Measurements from ENCODE around the gene ARVCF. TPM values are rescaled to one million over a fixed set of nuclear protein-coding genes. Genes with fewer than 3 reads are reported as not detected.

The ARVCF gene
- total RNA-seq, 1 donor from 2014 or later = 18.7 TPM

DNA sequence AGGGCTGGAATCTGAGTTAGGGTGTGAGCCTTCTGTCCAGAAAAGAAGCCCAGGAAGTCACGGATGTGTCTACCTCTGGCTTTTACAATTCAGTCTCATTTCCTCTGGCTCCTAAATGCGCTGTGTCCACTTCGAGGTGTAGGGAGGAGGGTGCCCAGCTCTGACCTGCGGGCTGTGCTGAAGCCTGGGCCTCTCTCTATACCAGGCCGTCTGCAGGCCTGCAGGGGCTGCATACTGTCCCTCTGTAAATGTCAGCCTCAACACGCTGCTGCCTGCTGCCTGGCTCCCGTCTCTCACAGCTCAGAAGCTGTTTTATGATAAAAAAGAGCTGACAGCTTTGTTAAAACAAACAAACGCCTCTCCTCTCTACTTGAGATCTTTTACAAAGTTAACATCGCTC is 14.5 kb downstream of the ARVCF start:
- DNase-seq (ENCODE audit: low spot score) (no peak), ATAC-seq (no peak)

DNA sequence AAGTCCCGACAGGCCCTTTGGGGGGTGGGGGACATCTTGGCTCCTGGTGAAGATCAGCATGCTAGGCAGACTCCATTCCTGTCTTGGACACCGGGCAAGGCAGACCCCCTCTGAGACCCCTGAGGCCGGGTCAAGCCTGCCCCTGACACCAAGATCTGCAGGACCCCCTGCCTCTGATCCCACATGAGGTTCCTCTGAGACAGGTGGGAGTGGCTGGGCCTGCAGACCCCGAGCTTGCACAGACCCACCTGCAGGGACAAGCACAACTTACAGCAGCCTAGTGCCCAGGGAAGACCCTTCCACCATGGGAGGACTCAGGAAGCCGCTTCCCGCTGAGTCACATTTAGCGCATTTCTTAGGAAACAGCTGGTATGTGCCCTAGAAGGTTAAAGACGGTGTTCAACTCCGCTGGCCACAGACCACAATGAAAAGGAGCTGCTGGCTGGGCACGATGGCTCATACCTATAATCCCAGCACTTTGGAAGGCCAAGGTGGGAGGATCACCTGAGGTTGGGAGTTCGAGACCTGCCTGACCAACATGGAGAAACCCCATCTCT is 15.5 kb downstream of the ARVCF start:
- ATAC-seq = no peak

DNA sequence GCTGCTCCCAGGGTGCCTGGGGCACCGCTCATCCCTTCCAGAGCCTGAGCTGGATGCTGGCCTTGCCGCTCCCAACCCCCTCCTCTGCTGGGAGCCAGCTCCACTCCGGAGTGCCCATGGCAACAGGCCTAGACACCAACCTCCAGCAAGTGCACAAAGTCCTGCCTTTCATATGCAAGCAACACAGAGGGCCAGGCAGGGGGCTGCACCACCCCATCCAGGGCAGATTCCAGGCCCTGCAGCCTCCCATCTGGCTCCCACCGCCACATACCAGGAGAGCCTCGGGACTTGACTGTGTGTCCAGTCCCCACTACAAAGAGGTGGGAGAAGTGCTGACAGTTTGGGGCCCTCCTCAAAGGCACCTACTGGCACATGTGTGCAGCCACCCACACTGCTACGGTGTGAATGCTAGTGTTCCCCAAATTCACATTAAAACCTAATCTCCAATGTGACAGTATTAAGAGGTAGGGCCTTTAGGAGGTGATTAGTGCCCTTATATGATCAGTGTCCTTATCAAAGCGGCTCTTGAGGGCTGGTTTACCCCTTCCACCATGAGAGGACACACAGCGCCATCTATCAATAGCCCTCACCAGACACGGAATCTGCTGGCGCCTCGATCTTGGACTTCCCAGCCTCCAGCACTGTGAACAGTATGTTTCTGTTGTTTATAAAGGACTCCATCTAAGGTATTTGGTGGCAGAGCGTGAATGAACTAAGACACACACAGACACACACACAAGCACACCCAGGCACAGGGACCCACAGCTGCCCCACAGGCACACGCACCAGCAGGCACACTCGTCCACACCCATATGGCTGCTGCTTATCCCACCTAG is 16.2 kb downstream of the ARVCF start:
- ATAC-seq (peak; percentile 91), DNase-seq (ENCODE audit: low spot score) (peak; percentile 81)

More for the DNA sequence above, 15.5 kb downstream of the ARVCF start:
- DNase-seq (ENCODE audit: low spot score) = no peak

DNA sequence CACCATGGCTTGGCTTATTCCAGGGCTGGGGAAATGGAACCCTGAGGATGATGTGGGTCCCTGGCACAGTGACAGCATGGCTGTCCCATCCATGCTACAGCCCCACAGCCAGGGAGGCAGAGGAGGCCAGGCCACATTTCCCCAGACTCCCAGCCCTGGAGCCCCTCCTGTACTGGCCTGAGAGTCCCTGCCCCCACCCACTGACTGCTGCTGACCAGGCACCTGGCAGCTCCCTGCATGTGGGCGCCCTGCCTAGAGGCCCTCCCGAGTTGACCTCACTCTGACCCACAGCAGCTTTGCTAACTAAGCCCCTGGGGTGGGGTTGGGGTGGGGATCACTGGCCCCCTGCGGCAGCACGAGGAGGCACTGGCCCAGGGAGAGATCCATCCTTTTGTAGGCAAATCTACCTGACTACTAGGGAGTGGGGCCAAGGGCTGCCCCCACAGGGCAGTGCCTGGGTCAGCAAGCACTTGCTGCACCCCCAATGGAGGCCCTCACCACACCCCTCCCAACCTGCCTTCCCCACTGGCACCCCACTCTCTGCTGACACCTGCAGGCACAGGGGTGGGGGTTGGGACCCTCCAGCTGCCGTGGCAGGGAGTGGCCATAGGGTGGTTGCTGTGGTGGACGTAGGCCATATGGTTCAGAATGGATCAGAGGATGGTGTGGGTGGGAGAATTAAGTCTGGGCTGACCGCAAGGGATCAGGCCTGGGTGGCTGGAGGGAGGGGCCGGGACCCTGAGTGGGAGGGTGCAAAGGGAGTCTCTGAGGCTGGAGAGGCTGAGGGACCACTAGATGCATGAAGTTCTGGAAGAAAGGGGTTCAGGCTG is 17.4 kb downstream of the ARVCF start:
- DNase-seq (ENCODE audit: low spot score) (no peak), ATAC-seq (peak; percentile 70)

DNA sequence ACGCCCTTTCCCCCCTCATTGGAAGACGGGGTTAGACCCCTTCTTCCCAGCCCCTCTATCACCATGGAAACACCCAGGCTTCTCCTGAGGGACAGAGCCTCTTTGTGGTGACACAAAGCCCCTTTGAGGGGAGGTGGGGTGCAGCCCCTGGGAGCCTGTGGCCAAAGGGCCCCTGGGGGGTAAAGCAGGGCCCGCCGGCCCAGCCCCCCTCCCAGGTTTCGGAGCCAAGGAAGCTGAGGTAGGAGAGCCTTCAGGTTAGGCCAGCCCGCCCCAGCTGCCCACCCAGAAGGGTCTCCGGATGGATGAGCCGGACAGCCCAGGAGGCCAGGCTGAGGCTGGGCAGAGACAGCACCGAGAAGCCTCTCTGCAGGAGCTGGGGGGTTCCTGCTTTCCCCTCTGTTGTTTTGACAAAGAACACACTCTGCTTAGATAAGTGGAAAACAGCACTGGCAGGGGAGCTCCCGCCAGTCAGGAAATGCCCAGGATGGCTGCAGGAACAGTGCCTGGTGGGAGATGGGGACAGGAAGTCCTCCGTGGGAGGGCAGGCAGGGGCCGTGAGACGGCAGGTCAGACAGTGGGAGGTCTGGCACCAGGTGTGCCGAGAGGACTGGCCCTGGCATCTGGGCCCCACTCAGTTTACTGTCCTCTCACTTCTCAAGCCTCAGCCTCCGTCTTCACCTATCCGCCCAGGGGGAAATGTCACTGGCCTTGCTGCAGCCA is 18.2 kb downstream of the ARVCF start:
- no peak for ATAC-seq
- no peak for DNase-seq (ENCODE audit: low spot score)

DNA sequence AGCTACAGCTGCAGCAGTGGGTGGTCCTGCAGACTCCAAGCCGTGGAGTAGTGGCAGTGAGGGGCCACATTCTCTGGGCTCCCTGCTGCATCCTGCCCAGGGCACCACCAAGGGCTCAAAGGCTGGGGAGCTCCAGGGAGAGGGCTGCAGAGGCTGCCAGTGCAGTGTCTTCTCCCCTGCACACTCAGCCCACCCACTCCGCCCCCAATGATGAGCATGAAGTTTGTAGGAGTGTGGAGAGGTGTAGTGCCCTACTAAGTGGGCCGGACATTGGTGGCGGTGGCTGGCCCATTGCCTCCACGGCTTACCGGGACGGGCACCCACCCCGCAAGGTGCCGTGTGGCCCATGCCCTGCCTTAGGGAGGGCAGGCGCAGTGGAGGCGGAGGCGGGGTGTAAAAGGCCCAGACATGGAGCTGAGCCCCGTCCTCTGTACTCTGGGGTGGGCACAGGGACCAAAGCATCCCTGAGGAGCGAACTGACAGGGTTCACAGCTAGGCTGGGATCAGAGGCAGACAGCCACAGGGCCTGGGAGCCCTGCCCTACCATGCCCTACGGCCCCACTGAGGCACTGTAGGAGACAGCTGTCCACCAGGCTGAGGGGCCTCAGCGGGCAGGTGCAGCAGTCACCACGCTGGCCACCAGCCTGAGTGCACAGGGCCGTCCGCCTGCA is 18.9 kb downstream of the ARVCF start:
- no peak for DNase-seq (ENCODE audit: low spot score)
- ATAC-seq = no peak

DNA sequence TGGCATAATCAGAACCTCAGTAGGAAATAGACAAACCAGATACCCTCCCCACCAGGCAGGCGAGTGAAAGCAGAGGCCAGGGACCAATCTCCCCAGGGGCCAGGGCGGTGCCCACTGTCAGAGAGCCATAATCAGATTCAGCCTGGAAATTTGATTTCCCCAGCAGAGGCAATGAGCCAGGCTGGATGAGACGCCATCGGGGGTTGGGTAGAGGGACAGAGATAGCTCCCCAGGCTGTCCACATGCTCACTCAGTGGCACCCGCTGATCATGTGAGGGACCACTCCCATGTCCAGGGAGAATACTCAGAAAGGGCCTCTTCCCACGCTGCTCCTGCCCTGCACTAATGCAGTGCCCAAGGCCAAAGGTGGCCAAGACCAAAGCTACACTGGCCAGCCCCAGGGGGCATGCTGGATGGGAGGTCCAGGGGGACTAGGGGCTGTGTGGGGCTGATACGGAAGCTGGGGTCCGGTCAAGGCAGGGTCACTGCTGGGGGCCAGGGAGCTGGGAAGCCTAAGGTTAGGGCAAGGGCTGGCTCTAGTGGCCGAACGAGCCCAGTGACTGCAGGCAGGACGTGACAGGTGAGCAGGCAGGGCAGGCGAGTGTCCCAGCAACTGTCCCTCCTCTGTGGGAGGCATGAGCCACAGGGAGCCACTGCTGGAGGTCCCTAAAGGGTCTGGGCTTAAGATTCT is 19.8 kb downstream of the ARVCF start:
- DNase-seq (ENCODE audit: low spot score) (no peak), ATAC-seq (no peak)

DNA sequence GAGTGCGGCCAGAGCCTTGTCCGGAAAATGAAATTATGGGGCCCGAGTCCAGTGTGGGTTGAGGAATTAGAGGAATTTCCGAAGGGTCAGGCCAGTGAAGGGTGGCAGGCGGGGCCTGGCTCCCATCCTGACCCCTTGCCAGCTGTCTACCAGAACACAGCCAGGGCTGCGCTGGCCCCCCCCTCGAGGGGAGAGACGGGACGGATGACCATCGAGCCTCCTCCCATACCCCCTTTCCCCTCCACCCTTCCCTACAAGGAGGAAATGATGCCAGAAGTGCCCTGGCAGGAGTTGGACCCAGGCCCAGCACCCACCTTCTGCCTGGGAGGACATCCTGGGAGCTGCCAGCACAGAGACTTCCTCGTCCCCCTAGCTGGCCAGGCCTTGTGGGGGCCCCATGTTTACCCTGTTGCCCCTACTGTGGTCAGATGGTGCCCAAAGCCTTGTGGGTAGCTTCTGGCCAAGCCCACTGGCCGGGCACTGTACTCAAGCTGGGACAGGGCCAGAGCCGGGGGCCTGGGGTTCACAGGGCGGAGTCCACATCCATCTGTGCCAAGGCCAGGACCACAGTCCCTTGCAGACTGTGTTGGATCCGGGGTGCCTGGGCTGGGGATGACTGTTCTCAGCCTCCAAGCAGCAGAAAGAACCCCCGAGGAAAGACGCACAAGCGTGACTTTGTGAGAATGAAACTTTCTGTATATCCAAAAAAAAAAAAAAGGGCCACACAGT is 20.8 kb downstream of the ARVCF start:
- ATAC-seq (no peak), DNase-seq (ENCODE audit: low spot score) (no peak)

DNA sequence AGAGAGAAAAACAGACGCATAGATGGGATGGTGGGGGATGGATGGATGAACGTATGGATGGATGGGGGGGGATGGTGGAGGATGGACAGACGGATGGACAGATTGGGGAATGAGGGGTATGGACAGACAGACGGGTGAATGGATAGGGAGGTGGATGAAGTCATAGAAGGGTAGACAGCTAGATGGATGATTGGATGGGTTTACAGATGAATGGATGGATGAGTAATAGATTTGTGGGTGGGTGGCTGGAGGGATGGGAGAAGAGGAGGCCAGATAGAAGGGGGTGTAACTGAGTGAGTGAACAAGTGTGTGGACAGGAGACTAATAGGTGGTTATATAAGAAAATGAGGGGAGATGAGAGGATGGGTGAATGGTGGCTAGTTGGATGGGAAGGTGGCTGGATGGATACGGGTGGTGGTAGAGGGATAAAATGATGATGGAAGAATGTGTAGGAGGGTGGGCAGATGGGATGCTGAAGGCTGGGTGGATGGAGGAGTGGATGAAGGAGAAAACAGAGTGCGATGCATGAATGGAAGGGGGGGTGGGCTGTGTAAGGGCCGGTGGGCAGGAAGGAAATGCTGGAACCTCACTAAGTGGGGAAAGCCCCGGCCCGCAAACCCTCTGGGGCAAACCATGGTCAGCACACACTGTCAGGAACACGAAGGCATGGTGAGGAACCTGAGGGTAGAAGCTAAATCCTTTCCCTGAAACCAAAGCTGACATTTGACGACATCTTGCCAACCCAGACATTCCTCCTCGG is 21.6 kb downstream of the ARVCF start:
- DNase-seq (ENCODE audit: low spot score) (no peak), ATAC-seq (no peak)

DNA sequence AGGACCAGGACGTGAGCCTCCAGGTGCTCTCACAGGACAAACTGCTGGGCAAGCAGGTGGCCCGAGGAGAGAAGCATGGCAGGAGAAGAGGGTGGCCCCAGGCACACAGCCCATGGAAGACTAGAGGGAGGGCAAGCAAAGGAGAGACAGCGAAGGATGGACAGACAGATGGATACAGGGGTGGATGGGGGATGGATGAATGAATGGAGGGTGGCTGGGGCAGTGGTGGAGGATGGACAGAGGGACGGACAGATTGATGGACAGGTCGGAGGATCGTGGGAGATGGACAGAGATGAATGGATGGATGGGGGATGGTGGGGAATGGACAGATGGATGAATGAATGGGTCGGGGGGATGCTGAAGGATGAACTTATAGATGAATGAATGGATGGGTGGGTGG is 22.7 kb downstream of the ARVCF start:
- no peak for ATAC-seq
- DNase-seq (ENCODE audit: low spot score) = no peak

DNA sequence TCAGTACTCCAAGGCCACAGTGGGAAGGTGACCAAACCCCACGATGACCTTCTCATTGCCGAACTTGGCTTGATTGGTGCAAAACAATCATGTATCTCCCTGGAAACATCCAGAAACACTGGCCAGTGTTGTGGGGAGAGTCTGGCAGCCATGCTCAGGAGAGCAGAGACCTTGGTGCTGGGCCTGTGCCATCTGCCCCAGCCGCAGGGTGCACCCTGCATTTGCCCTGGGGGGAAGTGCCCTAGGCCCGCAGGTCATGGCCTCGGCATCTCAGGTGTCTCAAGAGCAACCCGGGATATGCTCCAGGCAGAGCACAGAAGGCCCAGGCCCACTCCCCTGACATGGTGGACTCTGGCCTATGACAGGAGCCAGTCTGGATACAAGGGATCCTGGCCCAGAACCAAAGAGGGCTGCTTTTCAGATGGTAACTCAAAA is 23.7 kb downstream of the ARVCF start:
- DNase-seq (ENCODE audit: low spot score) (no peak), ATAC-seq (peak; percentile 56)

DNA sequence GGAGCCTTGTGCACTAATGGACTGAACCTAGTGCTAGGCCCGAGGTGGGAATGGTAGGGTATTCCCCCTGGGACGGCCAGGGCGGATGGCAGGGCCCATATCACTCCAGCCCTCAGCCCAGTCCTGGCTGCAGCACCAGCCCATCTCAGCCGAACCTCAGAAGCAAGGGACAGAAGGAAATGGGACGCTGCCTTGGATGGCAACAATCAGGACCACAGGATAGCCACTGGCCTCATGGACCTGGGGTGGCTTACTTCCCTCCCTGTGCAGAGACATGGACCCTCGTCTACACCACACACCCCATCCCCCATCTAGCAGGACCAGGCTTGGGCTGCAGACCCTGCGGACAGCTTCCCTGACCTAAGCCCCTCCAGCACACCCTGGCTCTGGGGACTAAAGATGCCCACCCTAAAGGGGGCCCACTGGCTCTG is 24.1 kb downstream of the ARVCF start:
- DNase-seq (ENCODE audit: low spot score) = no peak
- no peak for ATAC-seq

DNA sequence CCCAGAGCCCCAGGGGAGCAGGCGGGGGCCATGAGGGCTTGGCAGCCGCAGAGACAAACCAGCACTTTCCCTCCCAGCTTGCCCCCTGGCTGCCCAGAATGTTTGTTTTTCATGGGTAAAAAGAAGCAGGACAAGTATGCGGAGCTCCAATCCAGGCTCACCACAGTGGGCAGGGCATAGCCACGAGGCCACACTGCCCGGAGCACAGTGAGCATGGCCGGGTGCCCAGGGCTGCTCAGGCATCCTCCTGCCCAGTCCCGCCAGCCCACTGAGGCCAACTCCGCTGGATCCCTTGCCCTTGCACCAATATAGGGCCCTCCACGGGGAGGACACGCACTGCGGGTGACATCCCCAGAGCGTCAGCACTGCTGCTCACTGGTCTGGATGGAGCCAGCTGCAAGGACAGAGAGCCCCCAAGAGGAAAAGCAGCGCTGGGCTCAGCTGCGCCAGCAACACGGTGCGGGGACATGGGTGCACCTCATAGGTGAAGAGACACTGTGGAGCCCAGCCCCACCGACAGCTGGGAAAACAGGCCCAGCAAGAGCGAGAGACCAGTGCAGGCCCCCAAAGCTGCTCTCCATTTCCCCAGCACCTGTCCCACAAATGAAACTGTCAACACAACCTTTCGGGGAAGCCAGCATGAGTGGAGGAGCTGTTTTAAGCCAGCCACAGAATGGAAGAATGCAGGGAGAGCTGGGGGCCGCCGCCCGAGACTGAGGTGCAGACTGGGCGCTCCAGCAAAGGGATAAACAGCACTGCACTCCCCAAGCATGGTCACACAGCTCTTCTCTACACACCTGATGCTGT is 24.8 kb downstream of the ARVCF start:
- ATAC-seq (no peak), DNase-seq (ENCODE audit: low spot score) (no peak)

DNA sequence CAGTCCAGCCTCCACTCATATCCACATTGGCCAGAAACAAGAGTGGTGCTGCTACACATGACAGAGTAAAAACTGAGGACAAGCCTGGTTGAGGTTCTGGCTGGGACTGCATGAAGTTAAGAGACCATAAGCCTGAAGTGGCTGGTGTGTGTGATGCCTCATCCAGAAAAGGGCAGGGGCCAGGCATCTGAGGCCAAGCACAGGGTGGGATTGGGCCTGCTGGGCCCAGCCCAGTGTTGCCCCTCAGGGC is 25.3 kb downstream of the ARVCF start:
- ATAC-seq (no peak), DNase-seq (ENCODE audit: low spot score) (no peak)

DNA sequence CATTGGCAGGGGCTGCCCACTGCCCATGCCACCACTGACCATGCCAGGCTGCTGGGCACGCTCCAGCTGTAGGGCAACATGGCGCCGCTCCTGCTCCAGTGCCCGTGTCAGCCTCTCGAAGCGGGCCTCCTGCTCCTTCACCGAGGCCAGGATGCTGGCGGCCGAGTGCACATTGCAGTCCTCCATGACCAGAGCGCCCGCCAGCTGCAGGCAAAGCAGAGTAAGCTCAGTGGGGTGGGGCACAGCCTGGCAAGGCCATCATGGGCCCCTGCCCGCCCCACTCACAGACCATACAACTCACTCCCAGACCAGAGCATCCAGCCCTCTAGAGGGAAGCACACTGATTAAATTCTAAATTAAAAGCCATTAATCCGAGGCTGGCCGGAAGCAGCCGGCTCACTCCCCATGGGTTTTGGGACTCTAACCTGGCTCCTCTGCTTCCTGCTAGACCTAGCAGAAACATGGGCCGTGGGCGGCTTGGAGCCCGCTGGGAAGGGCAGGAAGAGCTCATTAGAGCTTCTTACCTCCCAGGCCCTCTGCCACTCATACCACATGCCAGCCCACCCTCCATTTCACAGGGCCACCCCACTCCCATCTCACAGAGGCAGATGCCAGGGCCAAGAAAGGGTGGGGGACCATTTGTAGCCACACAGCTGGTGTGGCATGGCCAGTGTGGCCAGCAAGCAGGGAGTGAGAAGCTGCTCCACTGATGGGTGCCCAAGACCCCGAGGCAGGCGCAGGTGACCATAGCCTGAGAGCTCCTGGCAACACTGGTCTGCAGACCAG is 25.8 kb downstream of the ARVCF start:
- ATAC-seq = no peak
- DNase-seq (ENCODE audit: low spot score) = no peak

DNA sequence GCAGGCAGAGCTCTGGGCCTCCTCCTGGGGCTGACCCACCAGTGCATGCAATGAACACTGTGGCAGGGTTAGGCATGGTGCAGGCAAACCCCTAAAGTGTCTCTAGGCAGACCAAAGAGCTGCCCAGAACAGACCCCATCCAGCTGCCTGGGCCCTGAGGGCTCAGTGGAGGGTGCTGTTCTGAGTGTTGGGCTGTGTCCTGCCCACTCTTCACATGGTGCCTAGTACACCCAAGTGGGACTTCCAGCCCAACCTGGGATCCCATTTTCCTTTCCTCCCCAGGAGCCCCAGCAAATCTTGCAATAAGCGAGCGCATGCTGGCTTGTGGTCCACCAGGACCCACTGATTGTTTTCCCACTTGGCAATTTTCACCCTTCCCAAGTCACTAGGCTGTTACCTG is 26.4 kb downstream of the ARVCF start:
- DNase-seq (ENCODE audit: low spot score) (no peak), ATAC-seq (no peak)

DNA sequence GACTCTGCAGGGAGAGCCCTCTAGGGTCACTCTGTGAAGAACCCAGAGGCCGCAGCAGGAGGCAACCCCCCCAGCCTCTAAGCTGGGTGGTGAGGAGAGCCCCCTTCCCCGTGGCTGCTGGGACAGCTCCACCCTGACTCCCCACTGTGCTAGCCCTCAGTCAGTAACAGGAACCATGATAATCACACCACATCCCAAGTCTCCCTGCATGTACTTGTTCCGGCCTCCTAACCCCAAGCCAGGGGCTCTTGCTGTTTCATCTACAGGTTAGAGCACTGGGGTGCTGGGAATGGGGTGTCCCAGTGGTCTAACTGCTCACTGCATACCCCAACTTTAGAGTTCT is 26.9 kb downstream of the ARVCF start:
- ATAC-seq (no peak), DNase-seq (ENCODE audit: low spot score) (no peak)

All from left lobe of liver (tissue), 2 donors.